Calu3 (cell line): ENCODE data around the gene LAMB3. TPM values are rescaled to one million over a fixed set of nuclear protein-coding genes. Genes with fewer than 3 reads are reported as not detected.

Experiments
- BruUV-seq: library from RNA; stranded (reverse); fragments of 400-500 nt; replicated peaks from 2 replicates; lab custom pipeline; 2021; lab: Mats Ljungman, UMichigan
- CTCF ChIA-PET: fragments of 300-600 bp; sonication (Branson Sonifier 250); formaldehyde crosslinking; loops from one replicate; lab custom pipeline; 2022; ENCODE audit warnings: antibody characterized with exemption; lab: Charles Lee
- DNase-seq: peaks from one replicate; pipeline ENCODE4 v3.0.0; 2022
- H3K27ac Mint-ChIP-seq: one replicate; pipeline ENCODE4 v1.8.0; 2022; ENCODE audit warnings: mixed read lengths; ENCODE audit not compliant: unreplicated experiment
- H3K27me3 Mint-ChIP-seq: one replicate; pipeline ENCODE4 v1.8.0; 2022; ENCODE audit warnings: mixed read lengths; ENCODE audit not compliant: unreplicated experiment
- H3K36me3 Mint-ChIP-seq: one replicate; pipeline ENCODE4 v1.8.0; 2022; ENCODE audit warnings: mild to moderate bottlenecking, moderate library complexity, mixed read lengths; ENCODE audit not compliant: insufficient read depth, unreplicated experiment
- H3K4me1 Mint-ChIP-seq: one replicate; pipeline ENCODE4 v1.8.0; 2022; ENCODE audit warnings: mild to moderate bottlenecking, low read depth, mixed read lengths; ENCODE audit not compliant: unreplicated experiment
- H3K4me3 Mint-ChIP-seq: one replicate; pipeline ENCODE4 v1.8.0; 2022; ENCODE audit warnings: mild to moderate bottlenecking, low read depth, moderate library complexity, mixed read lengths; ENCODE audit not compliant: unreplicated experiment
- H3K9me3 Mint-ChIP-seq: one replicate; pipeline ENCODE4 v1.8.0; 2022; ENCODE audit warnings: low read depth, mixed read lengths; ENCODE audit not compliant: unreplicated experiment
- CTCF ChIP-seq: fragments of 200-600 bp; IDR thresholded peaks from one replicate; pipeline ENCODE4 v1.8.0; 2022; ENCODE audit warnings: antibody characterized with exemption; ENCODE audit not compliant: unreplicated experiment
- intact Hi-C: fragments of 100-400 bp; cut with micrococcal nuclease; formaldehyde crosslinking; loops from one replicate; pipeline ENCODE4 v1.10.0; 2022; ENCODE audit not compliant: unreplicated experiment
- total RNA-seq: library from RNA; stranded (reverse); gene quantifications from 2 replicates; pipeline ENCODE4 v1.2.3, GENCODE V29; 2022

Gene LAMB3
- total RNA-seq, 1 experiment from 2014 or later = 331 TPM

- DNase-seq = no peak
- CTCF ChIA-PET = no interaction called here
- Mint-ChIP-seq H3K36me3 (peaks cover 87% of the 10 kb centered on the region), H3K4me3 (no peak overlapping the region), H3K27me3 (no peaks in the 10 kb centered on the region), H3K9me3 (no peaks in the 10 kb centered on the region), H3K27ac (no peak overlapping the region), H3K4me1 (peaks cover 7% of the 10 kb centered on the region)
- TF ChIP-seq CTCF = no peak
- intact Hi-C loops = no loop called here
- BruUV-seq = no TSS peak
Observed at GRCh38 chr1:209633335-209633997, 18.8 kb downstream of the LAMB3 start.

GRCh38 chr1:209630383-209631225, 21.6 kb downstream of the LAMB3 start:
- no peak overlapping the region for H3K27ac Mint-ChIP-seq
- intact Hi-C loops = no loop called here
- peaks cover 7% of the 10 kb centered on the region for H3K4me1 Mint-ChIP-seq
- no peak for DNase-seq
- no peaks in the 10 kb centered on the region for H3K9me3 Mint-ChIP-seq
- no peak for TF ChIP-seq CTCF
- no peak overlapping the region for H3K4me3 Mint-ChIP-seq
- CTCF ChIA-PET = interaction anchor here (1.2 to 1.7 kb wide), 2 partner anchors 12 to 19 kb away, joined by 4 to 6 read pairs; no protein-coding TSS in a partner anchor
- H3K36me3 Mint-ChIP-seq = peaks cover 83% of the 10 kb centered on the region
- BruUV-seq = no TSS peak
- H3K27me3 Mint-ChIP-seq = no peaks in the 10 kb centered on the region

GRCh38 chr1:209629621-209630382, 22.4 kb downstream of the LAMB3 start:
- BruUV-seq = no TSS peak
- CTCF ChIA-PET = interaction anchor here (1.0 kb wide), 1 partner anchor 23 kb away, joined by 3 read pairs; no protein-coding TSS in a partner anchor
- no peak for DNase-seq
- Mint-ChIP-seq H3K36me3 (peaks cover 82% of the 10 kb centered on the region), H3K27me3 (no peaks in the 10 kb centered on the region), H3K4me1 (peaks cover under 1% of the 10 kb centered on the region), H3K4me3 (no peak overlapping the region), H3K27ac (no peak overlapping the region), H3K9me3 (no peaks in the 10 kb centered on the region)
- TF ChIP-seq CTCF = no peak
- intact Hi-C loops = loop anchor here (5.0 kb wide), 1 partner anchor 53 kb away; no protein-coding TSS in a partner anchor

- BruUV-seq = TSS peak; percentile 7
- Mint-ChIP-seq H3K27me3 (no peaks in the 10 kb centered on the region), H3K27ac (no peak overlapping the region), H3K36me3 (peaks cover 82% of the 10 kb centered on the region), H3K4me1 (no peaks in the 10 kb centered on the region), H3K9me3 (no peaks in the 10 kb centered on the region), H3K4me3 (no peak overlapping the region)
- TF ChIP-seq CTCF = no peak
- CTCF ChIA-PET = interaction anchor here (1.0 kb wide), 1 partner anchor 24 kb away, joined by 3 read pairs; no protein-coding TSS in a partner anchor
- intact Hi-C loops = loop anchor here (5.0 kb wide), 1 partner anchor 51 kb away; no protein-coding TSS in a partner anchor
- no peak for DNase-seq
Observed at GRCh38 chr1:209628618-209629299, 23.5 kb downstream of the LAMB3 start.
